ENCODE measurements around the gene TAGLN. TPM values are rescaled to one million over a fixed set of nuclear protein-coding genes. Genes with fewer than 3 reads are reported as not detected.

Gene TAGLN
- polyA plus RNA-seq, 1 experiment, result 6,322 TPM

- ChIA-PET POLR2A (no interaction called here), CTCF (interaction anchor here (1.3 kb wide), 1 partner anchor 9 kb away, joined by 5 read pairs; no protein-coding TSS in a partner anchor)
- Histone ChIP-seq H3K36me3 (ENCODE audit: control insufficient read depth, insufficient read depth, low read length) (peaks cover 29% of the 10 kb centered on the region), H3K27me3 (ENCODE audit: control insufficient read depth, insufficient read depth, low read length) (no peaks in the 10 kb centered on the region), H3K4me3 (ENCODE audit: low read depth, low read length) (no peak overlapping the region)
- no peak for DNase-seq (ENCODE audit: low read depth)
- TF ChIP-seq, protein P1, sequence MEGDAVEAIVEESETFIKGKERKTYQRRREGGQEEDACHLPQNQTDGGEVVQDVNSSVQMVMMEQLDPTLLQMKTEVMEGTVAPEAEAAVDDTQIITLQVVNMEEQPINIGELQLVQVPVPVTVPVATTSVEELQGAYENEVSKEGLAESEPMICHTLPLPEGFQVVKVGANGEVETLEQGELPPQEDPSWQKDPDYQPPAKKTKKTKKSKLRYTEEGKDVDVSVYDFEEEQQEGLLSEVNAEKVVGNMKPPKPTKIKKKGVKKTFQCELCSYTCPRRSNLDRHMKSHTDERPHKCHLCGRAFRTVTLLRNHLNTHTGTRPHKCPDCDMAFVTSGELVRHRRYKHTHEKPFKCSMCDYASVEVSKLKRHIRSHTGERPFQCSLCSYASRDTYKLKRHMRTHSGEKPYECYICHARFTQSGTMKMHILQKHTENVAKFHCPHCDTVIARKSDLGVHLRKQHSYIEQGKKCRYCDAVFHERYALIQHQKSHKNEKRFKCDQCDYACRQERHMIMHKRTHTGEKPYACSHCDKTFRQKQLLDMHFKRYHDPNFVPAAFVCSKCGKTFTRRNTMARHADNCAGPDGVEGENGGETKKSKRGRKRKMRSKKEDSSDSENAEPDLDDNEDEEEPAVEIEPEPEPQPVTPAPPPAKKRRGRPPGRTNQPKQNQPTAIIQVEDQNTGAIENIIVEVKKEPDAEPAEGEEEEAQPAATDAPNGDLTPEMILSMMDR (IDR thresholded peaks at IDR 0.05; ENCODE audit: insufficient read depth, low read depth, low read length), result no peak
Observed at GRCh38 chr11:117185736-117186430, 13.3 kb upstream of the TAGLN start.

- DNase-seq (ENCODE audit: low read depth), result no peak
- TF ChIP-seq, protein P1 (IDR thresholded peaks at IDR 0.05; ENCODE audit: insufficient read depth, low read depth, low read length), result no peak
- CTCF ChIA-PET, result interaction anchor here (1.3 kb wide), 1 partner anchor 8 kb away, joined by 5 read pairs; no protein-coding TSS in a partner anchor
- Histone ChIP-seq H3K27me3 (ENCODE audit: control insufficient read depth, insufficient read depth, low read length) (no peaks in the 10 kb centered on the region), H3K4me3 (ENCODE audit: low read depth, low read length) (no peak overlapping the region), H3K36me3 (ENCODE audit: control insufficient read depth, insufficient read depth, low read length) (peaks cover 29% of the 10 kb centered on the region)
- POLR2A ChIA-PET, result no interaction called here
Observed at GRCh38 chr11:117186431-117186761, 12.8 kb upstream of the TAGLN start.

DNA sequence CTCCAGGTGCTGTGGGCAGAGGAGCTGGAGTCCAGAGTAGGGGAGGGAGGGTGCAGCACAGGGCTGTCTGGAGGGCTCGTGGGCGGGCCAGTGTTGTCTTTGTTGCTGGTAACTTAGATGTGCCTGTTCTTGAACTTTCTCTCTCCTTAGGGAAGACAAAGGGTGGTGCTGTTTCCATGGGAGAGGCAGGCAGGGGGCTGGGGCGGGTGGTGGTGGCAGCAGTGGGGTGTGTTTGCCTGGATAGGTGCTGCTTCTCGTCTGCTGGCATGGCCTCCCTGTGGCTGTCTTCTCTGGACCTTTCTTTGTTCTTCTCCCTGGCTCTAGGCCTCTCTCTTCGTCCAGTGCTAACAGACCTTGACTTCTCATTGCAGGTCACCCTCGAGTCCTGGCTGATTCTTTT is 12.2 kb upstream of the TAGLN start:
- ChIA-PET POLR2A (no interaction called here), CTCF (no interaction called here)
- H3K4me3 ChIP-seq (ENCODE audit: low read depth, low read length), result no peak overlapping the region
- DNase-seq (ENCODE audit: low read depth), result no peak
- TF ChIP-seq, protein P1 (IDR thresholded peaks at IDR 0.05; ENCODE audit: insufficient read depth, low read depth, low read length), result no peak
- H3K27me3 ChIP-seq (ENCODE audit: control insufficient read depth, insufficient read depth, low read length), result no peaks in the 10 kb centered on the region
- H3K36me3 ChIP-seq (ENCODE audit: control insufficient read depth, insufficient read depth, low read length), result peaks cover 29% of the 10 kb centered on the region

- H3K4me3 ChIP-seq (ENCODE audit: low read depth, low read length), result no peak overlapping the region
- H3K36me3 ChIP-seq (ENCODE audit: control insufficient read depth, insufficient read depth, low read length), result peaks cover 28% of the 10 kb centered on the region
- CTCF ChIA-PET, result no interaction called here
Observed at GRCh38 chr11:117187428-117187798, 11.8 kb upstream of the TAGLN start.

GRCh38 chr11:117187799-117188481 is 11.2 kb upstream of the TAGLN start:
- CTCF ChIA-PET, result no interaction called here

More at GRCh38 chr11:117187428-117187798, 11.8 kb upstream of the TAGLN start:
- DNase-seq (ENCODE audit: low read depth), result no peak
- POLR2A ChIA-PET, result no interaction called here
- no peaks in the 10 kb centered on the region for H3K27me3 ChIP-seq (ENCODE audit: control insufficient read depth, insufficient read depth, low read length)
- TF ChIP-seq, protein P1 (IDR thresholded peaks at IDR 0.05; ENCODE audit: insufficient read depth, low read depth, low read length), result no peak

More at GRCh38 chr11:117187799-117188481, 11.2 kb upstream of the TAGLN start:
- Histone ChIP-seq H3K36me3 (ENCODE audit: control insufficient read depth, insufficient read depth, low read length) (peaks cover 30% of the 10 kb centered on the region), H3K4me3 (ENCODE audit: low read depth, low read length) (no peak overlapping the region), H3K27me3 (ENCODE audit: control insufficient read depth, insufficient read depth, low read length) (no peaks in the 10 kb centered on the region)
- DNase-seq (ENCODE audit: low read depth), result no peak
- POLR2A ChIA-PET, result no interaction called here
- TF ChIP-seq, protein P1 (IDR thresholded peaks at IDR 0.05; ENCODE audit: insufficient read depth, low read depth, low read length), result no peak
